A549 treated with AZD9567 at 1 μM for 4 hours (cell line): ENCODE measurements around the gene TNFRSF21. TPM values are rescaled to one million over a fixed set of nuclear protein-coding genes. Genes with fewer than 3 reads are reported as not detected.

Experiments
- total RNA-seq: library from RNA; stranded (reverse); fragments of 200-300 nt; extraction: Qiagen RNA extraction; gene quantifications from 5 replicates; pipeline ENCODE4 v1.2.3, GENCODE V29; 2022; ENCODE audit not compliant: insufficient read depth

Gene TNFRSF21, protein sequence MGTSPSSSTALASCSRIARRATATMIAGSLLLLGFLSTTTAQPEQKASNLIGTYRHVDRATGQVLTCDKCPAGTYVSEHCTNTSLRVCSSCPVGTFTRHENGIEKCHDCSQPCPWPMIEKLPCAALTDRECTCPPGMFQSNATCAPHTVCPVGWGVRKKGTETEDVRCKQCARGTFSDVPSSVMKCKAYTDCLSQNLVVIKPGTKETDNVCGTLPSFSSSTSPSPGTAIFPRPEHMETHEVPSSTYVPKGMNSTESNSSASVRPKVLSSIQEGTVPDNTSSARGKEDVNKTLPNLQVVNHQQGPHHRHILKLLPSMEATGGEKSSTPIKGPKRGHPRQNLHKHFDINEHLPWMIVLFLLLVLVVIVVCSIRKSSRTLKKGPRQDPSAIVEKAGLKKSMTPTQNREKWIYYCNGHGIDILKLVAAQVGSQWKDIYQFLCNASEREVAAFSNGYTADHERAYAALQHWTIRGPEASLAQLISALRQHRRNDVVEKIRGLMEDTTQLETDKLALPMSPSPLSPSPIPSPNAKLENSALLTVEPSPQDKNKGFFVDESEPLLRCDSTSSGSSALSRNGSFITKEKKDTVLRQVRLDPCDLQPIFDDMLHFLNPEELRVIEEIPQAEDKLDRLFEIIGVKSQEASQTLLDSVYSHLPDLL
- 13.7 to 18.5 TPM (median 17.2 TPM) in 5 replicates for total RNA-seq

DNA sequence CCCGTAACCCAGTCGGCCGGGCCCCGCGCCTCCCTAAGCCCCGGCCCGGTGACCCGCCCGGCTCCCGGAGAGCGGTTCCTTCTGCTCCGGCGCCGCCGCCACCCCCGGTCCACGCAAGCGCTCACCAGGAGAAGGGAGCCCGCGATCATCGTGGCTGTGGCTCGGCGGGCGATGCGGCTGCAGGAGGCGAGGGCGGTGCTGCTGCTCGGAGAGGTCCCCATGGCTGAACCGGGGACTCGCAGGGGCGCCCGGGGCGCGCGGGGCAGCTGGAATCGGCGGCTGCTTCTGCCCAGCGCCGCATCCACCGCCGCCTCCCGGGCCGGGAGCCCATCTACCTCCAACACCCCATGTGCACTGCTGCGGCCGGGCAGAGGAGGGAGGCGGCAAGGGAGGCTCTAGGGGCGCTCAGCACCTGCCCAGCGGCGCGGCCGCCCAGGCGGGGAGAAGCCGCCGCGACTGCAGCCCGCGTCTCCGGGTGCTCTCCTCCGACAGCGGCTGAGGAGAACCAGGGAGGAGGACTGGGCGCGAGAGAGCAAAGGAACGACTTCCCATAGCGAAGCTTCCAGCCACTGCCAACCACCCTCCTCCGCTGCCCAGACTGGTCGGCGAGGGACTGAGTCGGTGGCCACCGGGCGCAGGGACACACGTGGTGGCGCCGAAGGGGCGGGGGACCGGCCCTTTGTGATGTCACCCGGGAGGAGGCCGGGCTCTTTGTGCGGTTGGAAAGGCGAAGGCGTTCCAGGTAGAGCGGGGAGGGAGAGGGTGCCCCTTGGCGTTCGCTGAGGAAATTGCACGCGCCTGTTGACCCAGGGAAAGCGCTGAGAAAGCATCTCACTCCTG is at the start of gene TNFRSF21:
TSS of gene TNFRSF21 (minus strand) at position 615 of the 840 bp plus-strand sequence. CDS start at position 221, 394 bp downstream.

Other genes with a start within 250 kb of the TNFRSF21 start
- 10.2 to 16.4 TPM (median 15.6 TPM) in 5 replicates for gene CD2AP, start 167.9 kb upstream of the TNFRSF21 start, total RNA-seq